ENCODE results near the gene ACTR2.

The ACTR2 gene

GRCh38 chr2:65319072-65319673 is 91.5 kb downstream of the ACTR2 start:
- Mint-ChIP-seq H3K4me1 (peaks cover 8% of the 10 kb centered on the region), H3K27ac (no peak overlapping the region), H3K9me3 (peaks cover 3% of the 10 kb centered on the region), H3K4me3 (no peak overlapping the region), H3K36me3 (peaks cover 40% of the 10 kb centered on the region), H3K27me3 (no peaks in the 10 kb centered on the region)
- CTCF ChIA-PET = interaction anchor here (0.6 to 1.9 kb wide), 4 partner anchors 17 to 234 kb away, joined by 3 to 7 read pairs (median 4); no protein-coding TSS in a partner anchor
- no peak for DNase-seq

- CTCF ChIA-PET = interaction anchor here (0.6 to 1.9 kb wide), 5 partner anchors 17 to 233 kb away, joined by 3 to 7 read pairs (median 3); no protein-coding TSS in a partner anchor
- Mint-ChIP-seq H3K27ac (no peak overlapping the region), H3K27me3 (no peaks in the 10 kb centered on the region)
Measured at GRCh38 chr2:65319674-65320041, 92.0 kb downstream of the ACTR2 start.

GRCh38 chr2:65320042-65320725 is 92.6 kb downstream of the ACTR2 start:
- H3K4me3 Mint-ChIP-seq = no peak overlapping the region
- H3K9me3 Mint-ChIP-seq = peaks cover 3% of the 10 kb centered on the region
- DNase-seq = no peak
- CTCF ChIA-PET = interaction anchor here (0.6 to 1.9 kb wide), 6 partner anchors 10 to 55 kb away, joined by 3 to 7 read pairs (median 4); no protein-coding TSS in a partner anchor
- peaks cover 8% of the 10 kb centered on the region for H3K4me1 Mint-ChIP-seq
- peak overlapping the region; percentile 70 for H3K27ac Mint-ChIP-seq
- H3K27me3 Mint-ChIP-seq = no peaks in the 10 kb centered on the region
- H3K36me3 Mint-ChIP-seq = peaks cover 37% of the 10 kb centered on the region

More at GRCh38 chr2:65319674-65320041, 92.0 kb downstream of the ACTR2 start:
- H3K36me3 Mint-ChIP-seq = peaks cover 39% of the 10 kb centered on the region
- H3K4me1 Mint-ChIP-seq = peaks cover 8% of the 10 kb centered on the region
- DNase-seq = no peak
- peaks cover 3% of the 10 kb centered on the region for H3K9me3 Mint-ChIP-seq
- H3K4me3 Mint-ChIP-seq = no peak overlapping the region

Measured in activated naive CD4-positive, alpha-beta T cell treated with anti-CD3 and anti-CD28 coated beads, Interleukin-2, amount 10 ng/mL, durations not matched to agents 7 days and 5 days (primary cell).